ENCODE data around the gene AGPAT1.
"Not testable (repeated sequence)": the region's sequence is repeated elsewhere in the genome, so short reads cannot be mapped to it uniquely, and the experiment has no call there.

The AGPAT1 gene

DNA sequence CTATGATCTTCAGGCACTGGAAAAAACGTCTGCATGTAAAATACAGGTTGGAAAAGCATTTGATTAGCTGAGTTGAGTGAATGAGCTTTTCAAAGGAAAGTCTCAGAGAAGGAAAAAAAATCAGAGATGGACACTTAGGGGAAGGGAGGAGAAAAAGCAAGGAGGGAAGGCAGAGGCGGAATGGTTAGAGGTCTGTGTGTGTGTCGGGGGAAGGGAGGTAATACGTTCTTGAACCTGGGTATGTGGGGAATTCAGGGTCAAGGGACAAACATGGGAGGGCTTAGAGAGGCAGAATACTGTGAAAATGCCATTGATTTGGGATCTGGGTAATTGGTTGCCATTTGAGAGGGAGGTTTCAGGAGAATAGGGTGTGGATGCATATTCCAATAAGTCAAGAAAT, 29.2 kb downstream of the AGPAT1 start:
- no peak for DNase-seq

DNA sequence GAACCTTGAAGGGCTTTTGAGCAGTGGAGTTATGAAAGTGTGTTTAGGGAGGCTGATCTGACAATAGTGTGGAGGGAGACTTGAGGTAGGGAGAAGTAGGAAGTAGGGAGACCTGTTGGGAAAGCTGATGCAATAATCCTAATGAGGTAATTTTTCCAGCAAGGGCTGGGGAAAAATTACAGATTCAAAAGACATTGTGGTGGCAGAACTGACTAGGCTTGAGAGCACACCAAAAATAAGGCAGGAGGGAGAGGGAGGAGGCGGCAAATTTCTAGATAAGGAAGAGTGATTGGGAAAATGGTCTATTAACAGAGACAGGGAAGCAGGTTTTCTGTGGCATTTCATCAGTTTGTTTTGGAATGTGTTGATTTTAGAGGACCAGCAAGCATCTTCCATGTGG, 29.6 kb downstream of the AGPAT1 start:
- no peak for DNase-seq

DNA sequence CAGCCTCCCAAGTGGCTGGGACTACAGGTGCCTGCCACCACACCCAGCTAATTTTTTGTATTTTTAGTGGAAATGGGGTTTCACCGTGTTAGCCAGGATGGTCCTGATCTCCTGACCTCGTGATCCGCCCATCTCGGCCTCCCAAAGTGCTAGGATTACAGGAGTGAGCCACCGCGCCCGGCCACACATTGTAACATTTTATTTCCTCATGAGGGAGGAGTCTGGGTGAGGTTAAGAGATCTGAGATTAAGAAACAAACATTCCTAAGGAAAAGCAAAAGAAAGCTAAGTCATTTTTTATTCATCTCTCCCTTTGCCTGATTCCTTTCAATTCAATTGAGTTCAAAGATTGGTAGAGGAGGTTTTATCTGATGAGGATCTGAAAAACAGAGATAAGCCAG, 31.6 kb downstream of the AGPAT1 start:
- DNase-seq = not testable (repeated sequence)

DNA sequence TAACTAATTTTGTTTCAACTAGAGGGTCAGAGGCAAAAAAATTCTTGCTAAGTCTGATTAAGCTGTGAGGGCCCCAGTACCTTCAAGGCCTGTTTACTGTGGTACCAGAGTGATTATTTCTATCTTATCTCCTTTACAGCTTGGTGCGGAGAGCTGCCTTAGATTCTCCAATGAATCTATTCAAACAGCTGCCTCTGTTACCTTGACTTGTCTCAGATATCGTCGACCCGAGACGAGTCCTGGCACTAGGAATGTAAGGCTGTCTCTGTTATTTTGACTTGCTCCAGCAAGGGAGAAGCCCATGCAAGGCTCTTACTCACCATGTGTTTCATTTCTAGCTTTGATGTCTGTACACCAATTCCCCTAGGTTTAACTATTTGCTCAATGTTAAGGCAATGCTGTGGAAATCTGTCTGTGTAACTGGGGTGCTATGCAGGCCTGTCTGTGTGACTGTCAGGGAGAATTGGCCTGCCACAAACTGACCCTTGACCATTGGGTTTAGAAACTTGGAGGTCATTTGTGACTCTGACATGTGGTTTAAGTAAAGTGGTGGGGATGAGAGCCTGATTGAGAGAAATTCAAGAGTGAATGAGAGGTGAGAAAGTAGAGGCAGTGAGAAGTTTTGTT, 35.4 kb downstream of the AGPAT1 start:
- no peak for DNase-seq

- no peak for DNase-seq
These were observed 36.3 kb downstream of the AGPAT1 start for GRCh38 chr6:32139590-32139989.

- no peak for DNase-seq
These were observed 38.4 kb downstream of the AGPAT1 start for GRCh38 chr6:32137454-32137853.

DNA sequence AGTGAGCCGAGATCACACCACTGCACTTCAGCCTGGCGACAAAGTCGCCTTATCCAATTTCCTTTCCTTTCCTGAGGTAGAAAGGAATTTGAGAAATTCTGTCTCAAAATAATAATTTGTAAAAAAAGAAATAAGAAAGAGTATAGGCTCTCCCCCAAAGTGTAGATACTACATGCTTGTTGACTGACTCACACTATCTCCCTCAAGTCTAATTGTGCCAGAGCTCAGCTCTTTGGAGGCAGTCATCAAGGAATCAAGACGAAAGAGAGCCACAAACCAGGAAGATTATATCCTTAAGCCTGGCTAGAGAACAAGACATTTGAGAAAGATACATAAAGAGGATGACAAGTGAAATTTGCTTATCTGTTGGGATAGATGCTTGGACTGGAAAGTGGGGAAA, 42.1 kb downstream of the AGPAT1 start:
- no peak for DNase-seq

- no peak for DNase-seq
These were observed 43.8 kb downstream of the AGPAT1 start for GRCh38 chr6:32132110-32132509.

DNA sequence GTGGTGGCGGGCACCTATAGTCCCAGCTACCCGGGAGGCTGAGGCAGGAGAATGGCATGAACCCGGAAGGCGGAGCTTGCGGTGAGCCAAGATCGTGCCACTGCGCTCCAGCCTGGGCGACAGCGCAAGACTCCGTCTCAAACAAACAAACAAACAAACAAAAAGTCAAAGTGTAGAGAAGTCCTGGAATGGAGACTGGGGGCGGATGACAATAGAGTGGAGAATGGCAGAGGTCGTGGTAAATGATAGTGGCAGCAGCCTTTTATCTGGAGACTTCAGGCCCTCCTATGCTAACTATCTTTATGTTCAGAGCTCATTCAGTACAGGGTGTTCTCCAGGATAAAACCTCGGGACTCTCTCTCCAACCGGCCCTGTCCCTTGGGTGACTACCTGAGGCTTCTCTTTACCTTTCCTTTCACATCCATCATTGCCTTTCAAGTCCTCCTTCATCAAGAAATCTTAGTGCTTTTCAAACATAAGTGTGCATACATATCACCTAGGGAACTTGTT, 44.4 kb downstream of the AGPAT1 start:
- no peak for DNase-seq

DNA sequence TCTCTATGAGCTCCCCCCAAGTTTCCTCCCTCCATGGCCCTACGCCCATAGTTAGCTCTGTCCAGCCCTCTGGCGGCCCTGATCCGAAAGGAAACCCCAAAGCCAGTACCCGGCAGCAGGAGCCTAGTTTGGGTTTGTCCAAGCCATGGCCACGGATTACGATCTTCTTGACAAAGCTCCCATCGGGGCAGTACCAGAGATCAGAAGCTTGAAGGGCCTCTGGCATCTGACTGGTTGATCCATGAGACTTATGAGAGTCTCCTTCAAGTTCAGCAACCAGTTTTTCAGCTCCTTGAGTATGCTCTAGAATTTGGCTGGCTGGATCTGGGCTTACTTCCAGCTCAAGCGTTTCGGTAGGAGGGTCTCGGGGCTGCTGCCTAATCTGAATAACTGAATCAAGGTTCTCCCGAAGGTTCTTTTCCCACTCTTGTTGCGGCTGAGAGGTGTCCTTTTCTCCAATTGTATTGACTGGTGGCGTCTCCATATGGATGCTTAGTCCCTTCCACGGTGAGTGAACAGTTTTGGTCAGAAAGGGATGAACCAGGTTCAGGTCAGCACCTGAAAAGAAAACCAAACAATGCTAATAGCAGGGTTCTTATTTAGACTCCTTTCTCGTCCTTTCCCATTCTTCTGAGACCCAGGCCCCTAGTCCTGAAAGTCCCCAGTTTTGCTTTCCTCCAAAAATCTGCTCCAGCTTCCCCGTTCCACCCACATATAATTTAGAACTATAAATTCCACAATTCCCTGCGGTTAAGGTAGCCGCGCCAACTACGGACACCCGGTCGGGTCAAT, 46.4 kb downstream of the AGPAT1 start:
- no peak for DNase-seq

GRCh38 chr6:32128751-32129296, 47.1 kb downstream of the AGPAT1 start:
- DNase-seq = no peak

GRCh38 chr6:32127717-32128592, 47.9 kb downstream of the AGPAT1 start, which contains the start of gene ATF6B:
Gene ATF6B (minus strand): TSS chr6:32128246. CDS start chr6:32128207, 39 bp downstream.
- peak; percentile 95 for DNase-seq

DNA sequence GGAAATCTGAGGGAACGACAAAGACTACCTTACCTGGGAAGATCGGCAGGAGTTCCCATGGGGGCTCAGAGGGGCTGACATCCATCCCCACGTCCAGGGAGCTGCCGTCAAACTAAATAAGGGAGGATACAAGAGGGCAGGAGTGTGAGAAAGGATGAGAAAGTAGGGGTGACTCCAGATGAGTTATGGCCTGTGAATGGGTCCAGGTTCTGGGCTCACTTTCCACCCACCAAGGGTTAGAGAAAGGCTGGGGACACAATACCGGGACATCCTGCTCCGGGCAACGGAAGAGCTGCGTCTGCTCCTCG, 48.5 kb downstream of the AGPAT1 start:
- no peak for DNase-seq

GRCh38 chr6:32126880-32127279, 49.0 kb downstream of the AGPAT1 start:
- no peak for DNase-seq

DNA sequence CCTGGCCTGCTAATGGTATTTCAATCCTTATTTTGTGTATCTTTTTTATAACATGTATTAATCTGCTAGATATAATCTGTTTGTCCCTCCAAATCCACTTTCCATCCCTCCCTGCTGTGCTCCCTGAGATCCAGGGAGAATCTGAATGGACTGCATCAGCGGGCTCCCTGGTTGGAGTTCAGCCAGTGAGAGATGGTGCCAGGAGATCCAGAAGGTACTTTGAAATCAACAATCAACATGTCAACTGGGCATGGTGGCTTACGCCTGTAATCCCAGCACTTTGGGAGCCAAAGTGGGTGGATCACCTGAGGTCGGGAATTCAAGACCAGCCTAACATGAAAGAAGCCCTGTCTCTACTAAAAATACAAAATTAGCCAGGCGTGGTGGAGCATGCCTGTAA, 52.2 kb downstream of the AGPAT1 start:
- DNase-seq = no peak

GRCh38 chr6:32120573-32121059, 55.3 kb downstream of the AGPAT1 start:
- DNase-seq = no peak

DNA sequence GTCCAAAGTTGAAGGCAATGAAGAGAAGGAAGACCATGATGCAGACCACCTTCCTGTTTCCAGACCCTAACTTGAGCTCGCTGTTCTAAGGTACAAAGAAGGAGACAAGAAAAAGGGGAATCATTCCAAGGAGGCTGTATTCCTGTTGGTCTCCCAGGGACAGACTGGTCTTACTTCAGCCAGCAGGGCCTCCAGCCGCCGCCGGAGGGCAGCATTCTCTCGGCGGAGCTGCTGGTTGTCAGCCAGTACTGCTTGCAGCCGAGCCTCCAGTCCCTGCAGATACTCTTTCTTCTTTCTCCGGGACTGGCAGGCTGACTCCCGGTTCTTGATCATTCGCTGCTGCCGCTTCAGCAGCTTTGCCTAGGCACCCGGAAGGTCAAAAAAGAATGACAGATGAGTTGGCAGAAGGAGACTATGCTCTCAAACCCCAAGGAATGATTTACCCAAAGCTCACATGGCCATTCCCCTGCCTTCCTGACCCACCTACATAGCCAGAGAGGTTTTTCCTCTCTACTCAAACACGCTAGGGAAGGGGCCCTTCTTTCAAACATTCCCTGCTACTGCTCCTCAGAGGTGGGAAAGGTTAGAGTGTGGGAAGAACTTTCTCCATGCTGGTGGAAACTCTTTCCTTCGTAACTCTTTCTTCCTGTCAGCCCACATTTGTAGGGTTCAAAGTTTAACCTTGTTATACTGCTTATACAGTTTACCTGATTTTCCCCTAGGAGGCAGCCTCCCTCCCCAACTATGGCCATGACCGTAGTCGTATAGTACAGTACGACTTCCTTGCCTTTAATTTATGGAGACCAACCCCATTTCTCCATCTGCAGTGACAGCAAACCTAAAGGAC, 56.9 kb downstream of the AGPAT1 start:
- peak; percentile 64 for DNase-seq
